ENCODE results near the gene MDK.
"Not testable (repeated sequence)": the region's sequence is repeated elsewhere in the genome, so short reads cannot be mapped to it uniquely, and the experiment has no call there.

The MDK gene

DNA sequence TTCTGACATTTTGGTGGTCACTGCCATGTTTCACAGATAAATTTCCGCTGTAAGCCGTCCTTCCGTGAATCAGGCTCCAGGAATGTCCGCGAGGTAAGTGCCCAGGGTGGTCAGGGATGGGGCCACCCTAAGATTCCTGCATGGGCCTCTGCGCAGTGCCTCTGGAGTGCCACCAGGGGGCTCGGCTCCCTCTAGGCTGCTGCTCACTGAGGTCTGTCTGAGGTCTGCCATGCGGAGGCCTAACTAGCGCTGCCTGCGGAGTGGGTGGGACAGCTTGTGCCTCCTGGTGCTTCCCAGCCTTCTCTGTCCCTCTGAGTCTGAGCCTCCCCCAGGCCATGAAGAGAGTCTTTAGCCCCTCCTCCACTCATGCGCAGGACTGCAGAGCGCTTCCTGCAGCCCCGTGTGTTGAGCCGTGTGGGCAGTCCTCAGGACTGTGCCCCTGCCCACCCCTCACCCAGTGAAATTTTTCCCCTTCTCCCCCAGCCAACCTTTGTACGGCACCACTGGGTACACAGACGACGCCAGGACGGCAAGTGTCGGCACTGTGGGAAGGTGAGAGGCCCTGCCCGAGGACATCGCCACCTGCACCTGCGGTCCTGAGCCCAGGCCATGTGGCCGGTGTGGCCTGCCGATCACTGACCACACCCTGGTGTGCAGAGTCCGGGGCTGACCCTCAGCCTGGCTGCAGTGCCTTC is 11.9 kb upstream of the MDK start:
- no peak for DNase-seq

DNA sequence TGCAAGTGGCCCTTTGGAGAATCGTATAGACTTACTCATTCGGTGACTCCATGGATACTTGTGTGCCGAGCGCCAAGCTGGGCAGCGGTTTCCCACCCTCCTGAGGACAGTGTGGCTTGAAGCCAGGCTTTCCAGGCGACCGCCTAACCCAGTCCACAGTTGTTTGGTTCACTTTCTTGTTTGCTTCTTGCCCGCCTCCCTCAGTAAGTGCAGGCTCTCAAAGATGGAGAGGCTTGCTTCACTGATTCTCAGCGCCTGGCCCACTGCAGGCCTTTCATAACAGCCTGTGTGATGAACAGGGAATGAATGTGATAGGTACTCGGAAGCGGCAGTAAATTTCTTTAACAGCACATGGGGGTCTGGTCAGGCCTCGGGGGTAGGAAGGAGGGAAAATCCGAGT is 11.2 kb upstream of the MDK start:
- DNase-seq = no peak

- not testable (repeated sequence) for DNase-seq
These were observed 10.2 kb upstream of the MDK start for GRCh38 chr11:46371262-46371661.

DNA sequence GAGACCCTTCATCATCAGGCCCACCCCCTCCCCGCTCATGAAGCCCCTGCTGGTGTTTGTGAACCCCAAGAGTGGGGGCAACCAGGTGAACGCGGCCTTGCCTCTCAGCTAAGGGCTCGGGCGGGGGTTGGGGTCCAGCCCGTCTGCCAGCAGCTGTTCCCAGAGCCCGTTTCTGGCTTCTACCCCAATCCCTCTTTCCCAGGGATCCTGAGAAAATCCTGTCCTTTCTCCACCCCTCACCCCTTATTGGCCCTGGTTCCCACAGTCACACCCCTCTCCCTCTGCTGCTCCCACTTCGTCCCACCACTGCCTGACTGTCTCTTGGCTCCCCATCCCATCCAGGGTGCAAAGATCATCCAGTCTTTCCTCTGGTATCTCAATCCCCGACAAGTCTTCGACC is 9.4 kb upstream of the MDK start:
- no peak for DNase-seq

DNA sequence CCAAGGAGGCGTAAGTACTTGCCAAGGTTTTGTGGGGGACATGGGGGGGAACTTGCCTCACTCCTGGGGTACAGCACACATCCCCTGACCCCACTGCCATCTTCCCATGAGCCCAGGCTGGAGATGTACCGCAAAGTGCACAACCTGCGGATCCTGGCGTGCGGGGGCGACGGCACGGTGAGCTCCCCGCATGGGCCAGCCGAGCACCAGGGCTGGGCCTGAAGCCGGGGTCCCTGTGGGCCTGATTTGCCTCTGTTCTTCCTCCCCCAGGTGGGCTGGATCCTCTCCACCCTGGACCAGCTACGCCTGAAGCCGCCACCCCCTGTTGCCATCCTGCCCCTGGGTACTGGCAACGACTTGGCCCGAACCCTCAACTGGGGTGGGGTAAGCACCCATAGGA is 9.0 kb upstream of the MDK start:
- DNase-seq = not testable (repeated sequence)

DNA sequence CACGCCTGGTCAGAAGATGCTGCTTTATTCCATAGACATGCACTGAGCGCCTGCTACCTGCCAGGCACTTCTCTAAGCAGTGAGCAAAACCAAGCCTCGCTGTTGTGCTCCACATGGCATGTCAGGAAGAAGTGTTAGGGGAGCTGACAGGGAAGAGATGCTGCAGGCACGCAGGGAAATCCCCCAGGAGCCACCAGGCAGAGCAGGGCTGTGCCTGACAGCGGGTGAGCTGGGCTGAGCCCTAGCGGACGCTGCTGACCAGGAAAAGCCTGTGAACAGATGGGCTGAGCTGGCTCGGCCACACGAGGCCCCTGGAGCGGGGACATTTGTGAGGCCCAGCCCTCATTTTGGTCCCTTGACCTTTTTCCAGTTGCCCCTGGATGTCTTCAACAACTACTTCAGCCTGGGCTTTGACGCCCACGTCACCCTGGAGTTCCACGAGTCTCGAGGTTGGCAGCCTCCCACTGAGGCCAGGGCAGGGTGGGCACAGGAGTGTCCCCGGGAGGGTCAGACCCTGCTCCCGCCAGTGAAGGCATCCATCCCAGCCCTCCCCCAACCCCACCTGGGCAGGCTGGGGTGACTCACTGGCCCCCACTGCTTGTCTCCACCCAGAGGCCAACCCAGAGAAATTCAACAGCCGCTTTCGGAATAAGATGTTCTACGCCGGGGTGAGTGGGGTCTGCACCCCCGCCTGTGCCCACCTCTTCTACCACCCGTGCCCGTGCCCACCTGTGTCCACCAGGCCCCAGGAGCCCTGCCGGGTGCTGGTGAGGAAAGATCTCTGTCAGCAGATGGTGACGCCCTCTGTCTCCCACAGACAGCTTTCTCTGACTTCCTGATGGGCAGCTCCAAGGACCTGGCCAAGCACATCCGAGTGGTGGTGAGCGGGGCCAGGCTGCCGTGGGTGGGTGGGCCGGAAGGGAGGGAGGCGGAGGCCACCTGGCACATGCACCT is 7.4 kb upstream of the MDK start:
- no peak for DNase-seq

DNA sequence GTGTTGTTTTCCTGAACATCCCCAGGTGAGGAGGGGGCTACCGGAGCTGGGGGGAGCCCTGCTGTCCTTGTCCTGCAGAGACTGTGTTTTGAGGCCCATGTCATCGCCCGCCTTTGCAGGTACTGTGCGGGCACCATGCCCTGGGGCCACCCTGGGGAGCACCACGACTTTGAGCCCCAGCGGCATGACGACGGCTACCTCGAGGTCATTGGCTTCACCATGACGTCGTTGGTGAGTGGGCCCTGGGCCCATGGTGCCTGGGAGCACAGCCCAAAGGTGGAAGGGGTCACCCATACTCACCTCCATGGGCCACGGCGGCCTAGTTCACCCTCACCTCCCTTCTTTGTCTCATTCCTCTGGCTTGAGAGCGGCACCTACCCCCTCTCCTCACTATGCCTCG is 6.7 kb upstream of the MDK start:
- no peak for DNase-seq

DNA sequence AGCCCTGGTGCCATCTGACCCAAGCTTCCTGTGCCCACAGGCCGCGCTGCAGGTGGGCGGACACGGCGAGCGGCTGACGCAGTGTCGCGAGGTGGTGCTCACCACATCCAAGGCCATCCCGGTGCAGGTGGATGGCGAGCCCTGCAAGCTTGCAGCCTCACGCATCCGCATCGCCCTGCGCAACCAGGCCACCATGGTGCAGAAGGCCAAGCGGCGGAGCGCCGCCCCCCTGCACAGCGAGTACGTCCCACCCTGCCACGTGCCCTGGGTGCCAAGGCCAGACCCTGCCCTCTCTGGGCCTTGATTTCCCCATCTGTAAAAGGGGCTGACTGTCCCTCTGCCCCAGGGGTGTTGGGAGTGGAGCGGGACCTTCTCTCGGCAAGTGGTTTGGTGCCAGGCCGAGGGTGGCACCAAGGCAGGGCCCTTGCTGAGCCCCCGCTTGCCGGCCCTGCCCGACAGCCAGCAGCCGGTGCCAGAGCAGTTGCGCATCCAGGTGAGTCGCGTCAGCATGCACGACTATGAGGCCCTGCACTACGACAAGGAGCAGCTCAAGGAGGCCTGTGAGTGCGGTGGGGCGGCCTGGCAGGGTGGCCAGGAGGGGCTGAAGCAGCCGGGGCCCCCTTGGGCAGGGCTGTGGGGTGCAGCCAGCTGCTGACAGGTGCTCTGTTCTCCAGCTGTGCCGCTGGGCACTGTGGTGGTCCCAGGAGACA is 5.9 kb upstream of the MDK start:
- no peak for DNase-seq

DNA sequence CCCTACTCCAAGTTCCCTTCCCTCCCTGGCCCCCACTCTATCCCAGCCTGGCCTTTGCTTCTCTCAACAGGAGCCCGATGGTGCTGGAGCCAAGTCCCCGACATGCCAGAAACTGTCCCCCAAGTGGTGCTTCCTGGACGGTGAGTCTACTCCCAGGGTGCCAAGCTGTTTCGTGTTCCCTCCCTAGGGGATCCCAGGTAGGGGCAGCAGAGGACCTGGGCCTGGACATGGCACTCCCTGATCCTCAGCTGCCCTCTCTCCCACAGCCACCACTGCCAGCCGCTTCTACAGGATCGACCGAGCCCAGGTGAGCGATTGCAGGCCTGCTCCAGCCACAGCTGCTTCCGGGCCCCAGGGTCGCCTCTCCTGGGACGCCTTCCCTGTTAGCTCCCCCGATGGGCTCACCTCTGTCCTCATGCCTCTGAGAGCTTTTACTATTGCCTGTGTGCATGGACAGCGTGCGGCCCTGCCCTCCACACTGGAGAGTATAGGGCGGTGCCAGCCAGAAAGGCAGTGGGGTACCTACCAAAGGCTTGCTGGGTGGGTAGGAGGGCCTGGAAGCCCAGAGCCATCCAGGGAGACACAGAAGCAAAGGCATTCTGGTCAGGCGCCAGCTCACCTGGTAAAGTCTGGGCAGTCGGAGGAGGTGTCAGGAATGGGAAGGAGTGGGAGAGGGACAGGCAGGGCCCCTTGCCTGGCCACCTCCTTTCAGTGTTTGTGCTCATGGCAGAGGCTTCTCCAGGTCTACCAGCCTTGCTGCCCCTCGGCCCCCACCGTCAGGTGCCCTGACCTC is 5.0 kb upstream of the MDK start:
- no peak for DNase-seq

DNA sequence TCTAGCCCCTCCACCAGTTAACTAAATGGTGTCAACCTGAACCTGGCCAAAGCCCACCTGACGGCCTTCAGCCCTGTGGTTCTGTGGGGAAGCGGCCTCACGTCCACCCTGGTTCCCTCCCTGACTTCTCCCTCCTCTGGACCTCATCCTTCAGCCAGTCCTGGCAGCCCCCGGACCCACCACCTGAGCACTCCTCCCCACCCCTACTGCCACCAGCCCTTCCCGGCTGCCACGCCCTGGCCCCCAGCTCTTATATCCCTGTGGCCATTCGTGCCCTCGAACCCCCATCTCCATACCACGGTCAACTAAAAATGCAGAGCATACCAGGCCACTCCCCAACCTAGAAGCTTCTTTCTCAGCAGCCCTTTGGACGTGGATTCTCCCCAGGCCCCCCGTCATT is 4.2 kb upstream of the MDK start:
- no peak for DNase-seq

GRCh38 chr11:46377831-46378230 is 3.6 kb upstream of the MDK start:
- DNase-seq = no peak

DNA sequence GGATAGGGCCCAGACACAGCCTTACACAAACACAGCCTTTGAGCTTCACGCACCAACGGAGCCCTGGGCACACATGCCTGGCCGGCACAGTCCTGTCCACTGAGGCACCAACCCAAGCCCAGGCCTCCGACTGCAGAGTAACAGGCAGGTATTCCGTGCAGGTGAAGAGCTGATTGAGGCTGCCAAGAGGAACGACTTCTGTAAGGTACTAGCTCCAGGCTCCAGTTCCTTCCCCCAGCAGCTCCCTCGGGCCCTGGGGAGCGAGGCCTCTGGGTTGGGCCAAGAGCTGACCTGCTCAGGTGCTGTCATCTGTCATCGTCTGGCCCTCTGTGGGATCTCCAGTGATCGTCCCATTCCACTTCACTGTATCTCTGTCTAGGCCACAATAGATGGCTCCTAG is 3.2 kb upstream of the MDK start:
- DNase-seq = no peak

DNA sequence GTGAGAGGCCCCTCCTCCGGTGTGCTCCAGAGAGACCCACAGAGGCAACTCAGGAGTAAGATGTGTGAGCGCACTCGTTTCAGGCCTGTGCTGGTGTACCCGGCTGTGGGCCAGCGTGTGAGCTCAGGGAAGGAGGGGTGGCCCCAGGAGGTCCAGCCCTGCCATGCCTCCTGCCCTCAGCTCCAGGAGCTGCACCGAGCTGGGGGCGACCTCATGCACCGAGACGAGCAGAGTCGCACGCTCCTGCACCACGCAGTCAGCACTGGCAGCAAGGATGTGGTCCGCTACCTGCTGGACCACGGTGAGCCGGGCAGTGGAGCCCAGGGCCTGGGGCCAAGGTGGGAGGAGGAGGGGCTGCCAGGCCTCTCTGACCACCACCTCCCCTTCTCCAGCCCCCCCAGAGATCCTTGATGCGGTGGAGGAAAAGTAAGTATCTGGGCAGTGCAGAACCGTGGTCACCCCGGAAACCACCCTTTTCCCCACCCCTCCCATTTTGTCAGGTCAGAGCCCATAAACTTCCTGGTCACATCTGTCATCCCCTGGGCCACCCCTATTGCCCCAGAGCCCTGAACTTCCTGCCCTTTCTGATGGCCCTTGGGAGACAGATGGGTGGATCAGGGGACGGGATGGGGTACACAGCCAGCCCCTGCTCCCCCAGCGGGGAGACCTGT is 2.5 kb upstream of the MDK start:
- no peak for DNase-seq

DNA sequence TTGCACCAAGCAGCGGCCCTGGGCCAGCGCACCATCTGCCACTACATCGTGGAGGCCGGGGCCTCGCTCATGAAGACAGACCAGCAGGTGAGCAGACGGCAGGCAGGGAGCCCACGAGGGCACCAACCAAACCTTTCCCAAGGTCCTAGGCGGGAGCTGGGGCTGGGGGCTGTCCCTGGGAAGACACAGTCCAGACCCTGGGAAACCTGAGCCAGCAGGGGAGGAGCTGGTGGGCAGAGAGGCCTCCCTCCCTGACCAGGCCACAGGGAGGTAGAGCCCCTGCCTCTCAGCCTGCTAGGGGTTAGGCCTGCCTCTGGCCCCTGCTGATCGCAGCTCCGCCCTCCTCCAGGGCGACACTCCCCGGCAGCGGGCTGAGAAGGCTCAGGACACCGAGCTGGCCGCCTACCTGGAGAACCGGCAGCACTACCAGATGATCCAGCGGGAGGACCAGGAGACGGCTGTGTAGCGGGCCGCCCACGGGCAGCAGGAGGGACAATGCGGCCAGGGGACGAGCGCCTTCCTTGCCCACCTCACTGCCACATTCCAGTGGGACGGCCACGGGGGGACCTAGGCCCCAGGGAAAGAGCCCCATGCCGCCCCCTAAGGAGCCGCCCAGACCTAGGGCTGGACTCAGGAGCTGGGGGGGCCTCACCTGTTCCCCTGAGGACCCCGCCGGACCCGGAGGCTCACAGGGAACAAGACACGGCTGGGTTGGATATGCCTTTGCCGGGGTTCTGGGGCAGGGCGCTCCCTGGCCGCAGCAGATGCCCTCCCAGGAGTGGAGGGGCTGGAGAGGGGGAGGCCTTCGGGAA is 1.8 kb upstream of the MDK start:
- not testable (repeated sequence) for DNase-seq

DNA sequence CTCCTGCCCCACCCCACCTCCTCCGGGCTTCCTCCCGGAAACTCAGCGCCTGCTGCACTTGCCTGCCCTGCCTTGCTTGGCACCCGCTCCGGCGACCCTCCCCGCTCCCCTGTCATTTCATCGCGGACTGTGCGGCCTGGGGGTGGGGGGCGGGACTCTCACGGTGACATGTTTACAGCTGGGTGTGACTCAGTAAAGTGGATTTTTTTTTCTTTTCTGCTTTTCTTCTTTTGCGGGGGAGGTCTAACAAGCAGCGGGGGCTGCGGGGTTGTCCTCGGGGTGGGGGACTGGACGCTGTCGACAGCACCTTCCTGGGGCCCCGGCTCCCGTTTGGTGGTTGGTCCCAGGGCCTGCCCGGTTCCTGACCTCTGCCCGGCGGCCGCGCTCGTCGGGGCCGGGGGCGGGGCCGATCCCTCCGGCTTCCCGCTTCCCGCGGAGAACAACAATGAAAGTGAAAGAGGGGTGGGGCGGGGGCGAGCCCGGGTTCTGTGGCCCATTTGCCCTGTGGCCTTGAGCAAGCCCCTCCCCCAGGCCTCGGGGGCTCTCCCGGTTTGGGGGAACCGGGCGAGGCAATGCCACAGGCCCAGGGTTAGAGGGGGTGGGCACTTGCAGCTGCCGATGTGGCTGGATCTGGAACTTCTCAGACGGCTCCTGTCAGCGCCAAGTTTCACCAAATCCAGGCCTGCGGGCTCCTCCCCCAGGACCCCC is 975 bp upstream of the MDK start:
- DNase-seq = peak; percentile 46

DNA sequence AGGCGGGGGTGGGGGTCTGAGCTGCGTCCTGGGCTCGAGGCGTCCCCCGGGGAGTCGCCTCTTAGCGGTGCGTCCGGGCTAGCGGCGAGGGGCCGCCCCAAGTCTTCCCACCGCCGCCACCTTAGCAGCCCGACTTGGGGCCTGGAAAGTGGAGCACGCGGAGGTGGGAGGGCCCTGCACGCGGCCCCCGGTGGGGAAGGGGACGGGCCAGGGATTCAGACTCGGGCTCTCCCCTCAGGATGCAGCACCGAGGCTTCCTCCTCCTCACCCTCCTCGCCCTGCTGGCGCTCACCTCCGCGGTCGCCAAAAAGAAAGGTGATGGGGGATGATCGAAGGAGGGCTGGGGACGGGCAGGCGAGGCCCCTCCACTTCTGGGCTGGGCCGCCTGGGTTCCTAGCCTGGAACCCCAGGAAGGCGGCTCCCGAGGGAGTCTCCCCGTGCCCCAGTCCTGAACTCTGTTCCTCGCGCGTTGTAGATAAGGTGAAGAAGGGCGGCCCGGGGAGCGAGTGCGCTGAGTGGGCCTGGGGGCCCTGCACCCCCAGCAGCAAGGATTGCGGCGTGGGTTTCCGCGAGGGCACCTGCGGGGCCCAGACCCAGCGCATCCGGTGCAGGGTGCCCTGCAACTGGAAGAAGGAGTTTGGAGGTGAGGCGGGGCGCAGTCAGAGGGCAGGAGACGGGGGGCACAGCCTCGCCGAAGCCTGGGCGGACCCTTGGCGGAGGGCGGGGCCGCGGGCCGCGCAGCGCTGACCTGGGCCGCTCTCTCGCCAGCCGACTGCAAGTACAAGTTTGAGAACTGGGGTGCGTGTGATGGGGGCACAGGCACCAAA is 563 bp downstream of the MDK start:
- DNase-seq = no peak

GRCh38 chr11:46382646-46383403 is 1.4 kb downstream of the MDK start:
- DNase-seq = peak; percentile 27

GRCh38 chr11:46383404-46383758 is 1.9 kb downstream of the MDK start:
- no peak for DNase-seq
